IMR-90 (cell line): ENCODE results near the gene CACNA1I. TPM values are rescaled to one million over a fixed set of nuclear protein-coding genes. Genes with fewer than 3 reads are reported as not detected.

Experiments
- ATAC-seq: fragments of 200-7000 bp; cut with Tn5 transposase; 2 replicates; pipeline ENCODE4 v1.9.1; 2020; ENCODE audit warnings: low read depth, mild to moderate bottlenecking, moderate library complexity
- BruUV-seq: library from RNA; stranded (reverse); fragments of 400-500 nt; replicated peaks from 2 replicates; lab custom pipeline; 2021; lab: Mats Ljungman, UMichigan
- CTCF ChIA-PET: fragments of 300-600 bp; formaldehyde crosslinking; extraction: SDS; loops from one replicate; lab custom pipeline; 2021; ENCODE audit warnings: antibody characterized with exemption; lab: Yijun Ruan, JAX
- POLR2A ChIA-PET: fragments of 300-600 bp; sonication (Branson Sonifier 250); formaldehyde crosslinking; loops from one replicate; lab custom pipeline; 2022; ENCODE audit warnings: antibody characterized with exemption; ENCODE audit not compliant: unreplicated experiment; lab: Charles Lee
- DNase-seq: peaks from one replicate; pipeline ENCODE4 v3.0.0; 2013
- H2AFZ ChIP-seq: replicated peaks from 2 replicates; pipeline ENCODE3; 2013; ENCODE audit warnings: low read length, mild to moderate bottlenecking; ENCODE audit not compliant: poor library complexity
- H2AK5ac ChIP-seq: 2 replicates; pipeline ENCODE4 v1.6.1; 2013; ENCODE audit warnings: low read depth, low read length, inconsistent platforms
- H2AK9ac ChIP-seq: replicated peaks from 2 replicates; pipeline ENCODE3; 2013; ENCODE audit warnings: mild to moderate bottlenecking, low read depth, low read length, moderate library complexity; ENCODE audit not compliant: poor library complexity
- H2BK120ac ChIP-seq: 2 replicates; pipeline ENCODE4 v1.6.1; 2013; ENCODE audit warnings: low read depth, low read length, inconsistent platforms
- H2BK15ac ChIP-seq: 3 replicates; pipeline ENCODE4 v1.6.1; 2013; ENCODE audit warnings: low read depth, low read length, inconsistent platforms
- H2BK20ac ChIP-seq: 2 replicates; pipeline ENCODE4 v1.6.1; 2013; ENCODE audit warnings: low read depth, mild to moderate bottlenecking, inconsistent platforms, low read length, moderate library complexity
- H2BK5ac ChIP-seq: 2 replicates; pipeline ENCODE4 v1.6.1; 2013; ENCODE audit warnings: mild to moderate bottlenecking, low read depth, low read length, inconsistent platforms; ENCODE audit not compliant: poor library complexity, severe bottlenecking
- H3K14ac ChIP-seq: replicated peaks from 2 replicates; pipeline ENCODE4 v1.6.1; 2013; ENCODE audit warnings: low read depth, low read length, inconsistent platforms
- H3K18ac ChIP-seq: 2 replicates; pipeline ENCODE4 v1.6.1; 2013; ENCODE audit warnings: low read depth, low read length, control low read depth
- H3K23ac ChIP-seq: 2 replicates; pipeline ENCODE4 v1.6.1; 2013; ENCODE audit warnings: low read depth, low read length, inconsistent platforms
- H3K27ac ChIP-seq: 2 replicates; pipeline ENCODE4 v1.5.1; 2013; ENCODE audit warnings: mild to moderate bottlenecking, control low read depth, low read length; ENCODE audit not compliant: insufficient read depth
- H3K27me3 ChIP-seq: 2 replicates; pipeline ENCODE4 v1.6.1; 2013; ENCODE audit warnings: low read length; ENCODE audit not compliant: control insufficient read depth, insufficient read depth
- H3K36me3 ChIP-seq: 2 replicates; pipeline ENCODE4 v1.6.1; 2013; ENCODE audit warnings: low read length, mixed read lengths; ENCODE audit not compliant: control insufficient read depth, insufficient read depth
- H3K4ac ChIP-seq: 2 replicates; pipeline ENCODE4 v1.6.1; 2013; ENCODE audit warnings: low read depth, low read length, inconsistent platforms
- H3K4me1 ChIP-seq: 2 replicates; pipeline ENCODE4 v1.6.1; 2013; ENCODE audit warnings: low read length, mixed read lengths; ENCODE audit not compliant: control insufficient read depth, insufficient read depth
- H3K4me2 ChIP-seq: 2 replicates; pipeline ENCODE4 v1.6.1; 2013; ENCODE audit warnings: low read depth, mild to moderate bottlenecking, control low read depth, low read length, moderate library complexity
- H3K4me3 ChIP-seq: 2 replicates; pipeline ENCODE4 v1.5.1; 2013; ENCODE audit warnings: low read depth, mild to moderate bottlenecking, control low read depth, low read length, moderate library complexity; ENCODE audit not compliant: insufficient read depth
- H3K56ac ChIP-seq: 2 replicates; pipeline ENCODE4 v1.6.1; 2013; ENCODE audit warnings: low read length, inconsistent platforms; ENCODE audit not compliant: insufficient read depth; ENCODE audit errors: extremely low read depth
- H3K79me1 ChIP-seq, 2 experiments: 2 replicates each; pipeline ENCODE4 v1.6.1; 2013; ENCODE audit warnings: low read length in 2 of 2, inconsistent platforms in 1 of 2, low read depth in 1 of 2
- H3K9ac ChIP-seq: 2 replicates; pipeline ENCODE4 v1.6.1; 2013; ENCODE audit warnings: low read depth, low read length, control low read depth
- H3K9me1 ChIP-seq: 2 replicates; pipeline ENCODE4 v1.6.1; 2013; ENCODE audit warnings: low read length, inconsistent platforms; ENCODE audit not compliant: insufficient read depth
- H3K9me3 ChIP-seq: 2 replicates; pipeline ENCODE4 v1.6.1; 2013; ENCODE audit warnings: low read length; ENCODE audit not compliant: control insufficient read depth, insufficient read depth
- H4K20me1 ChIP-seq: 2 replicates; pipeline ENCODE4 v1.6.1; 2013; ENCODE audit warnings: low read length, inconsistent platforms; ENCODE audit not compliant: insufficient read depth
- H4K5ac ChIP-seq: 2 replicates; pipeline ENCODE4 v1.6.1; 2013; ENCODE audit warnings: mild to moderate bottlenecking, low read depth, low read length, control low read depth
- H4K8ac ChIP-seq, 2 experiments: 2 replicates each; pipeline ENCODE4 v1.6.1; 2013; ENCODE audit warnings: low read depth in 2 of 2, low read length in 2 of 2, control low read depth in 1 of 2, inconsistent platforms in 1 of 2
- H4K91ac ChIP-seq: 2 replicates; pipeline ENCODE4 v1.6.1; 2013; ENCODE audit warnings: low read depth, low read length, inconsistent platforms; ENCODE audit not compliant: insufficient read depth
- CEBPB ChIP-seq: IDR thresholded peaks from 2 replicates; pipeline ENCODE4 v1.6.1; 2012; ENCODE audit warnings: low read depth, low read length, improper control_type of control experiment
- CTCF ChIP-seq: conservative IDR thresholded peaks from 2 replicates; pipeline ENCODE4 v1.5.1; 2012; ENCODE audit warnings: mild to moderate bottlenecking, low read depth, low read length, improper control_type of control experiment
- NFE2L2 ChIP-seq: fragments of 150-350 bp; IDR thresholded peaks from 2 replicates; pipeline ENCODE4 v1.6.1; 2016; ENCODE audit warnings: low read depth, mild to moderate bottlenecking, low read length
- RCOR1 ChIP-seq: IDR thresholded peaks from 2 replicates; pipeline ENCODE4 v1.6.1; 2012; ENCODE audit warnings: mild to moderate bottlenecking, low read length, improper control_type of control experiment; ENCODE audit not compliant: insufficient replicate concordance
- SMC3 ChIP-seq: fragments of 150-350 bp; IDR thresholded peaks from 2 replicates; pipeline ENCODE4 v1.6.1; 2016; ENCODE audit warnings: low read depth, mild to moderate bottlenecking, antibody characterized with exemption, low read length, moderate library complexity
- WGBS, 2 experiments: methylation state at CpG; one replicate each; pipeline versions ENCODE4 v1.1.5 to v1.1.7; 2013; ENCODE audit warnings: missing lambda C conversion rate in 2 of 2; ENCODE audit not compliant: insufficient read length in 1 of 2; ENCODE audit errors: extremely low coverage in 2 of 2; 5-methylcytosine and 5-hydroxymethylcytosine counted together
- dilution Hi-C: fragments of 300-500 bp; cut with HindIII; formaldehyde crosslinking; loops from one replicate; pipeline ENCODE4 v1.14.3; 2018; ENCODE audit warnings: low sequenced_read_pairs; ENCODE audit not compliant: unreplicated experiment
- in situ Hi-C: fragments of 300-500 bp; cut with MboI; formaldehyde crosslinking; loops from 3 replicates; pipeline ENCODE4 v1.14.3; 2019; ENCODE audit warnings: low sequenced_read_pairs, inconsistent platforms, mixed read lengths
- intact Hi-C: fragments of 100-400 bp; cut with micrococcal nuclease; formaldehyde crosslinking; loops from 2 replicates; pipeline ENCODE4 v1.10.0; 2022
- polyA plus RNA-seq, 3 experiments: library from polyadenylated mRNA; depleted of rRNA; stranded (reverse); fragments of >200 nt; gene quantifications; 2 replicates each; pipeline ENCODE4 v1.2.3, GENCODE V29; 2012; ENCODE audit warnings: low replicate concordance in 1 of 3
- total RNA-seq: library from RNA; depleted of rRNA; stranded (reverse); fragments of >200 nt; gene quantifications from 2 replicates; pipeline ENCODE4 v1.2.3, GENCODE V29; 2012

Gene CACNA1I
- total and polyA plus RNA-seq, 2 of the 4 experiments (the other 2 are of a cell fraction): under 0.01 to 0.02 TPM

DNA sequence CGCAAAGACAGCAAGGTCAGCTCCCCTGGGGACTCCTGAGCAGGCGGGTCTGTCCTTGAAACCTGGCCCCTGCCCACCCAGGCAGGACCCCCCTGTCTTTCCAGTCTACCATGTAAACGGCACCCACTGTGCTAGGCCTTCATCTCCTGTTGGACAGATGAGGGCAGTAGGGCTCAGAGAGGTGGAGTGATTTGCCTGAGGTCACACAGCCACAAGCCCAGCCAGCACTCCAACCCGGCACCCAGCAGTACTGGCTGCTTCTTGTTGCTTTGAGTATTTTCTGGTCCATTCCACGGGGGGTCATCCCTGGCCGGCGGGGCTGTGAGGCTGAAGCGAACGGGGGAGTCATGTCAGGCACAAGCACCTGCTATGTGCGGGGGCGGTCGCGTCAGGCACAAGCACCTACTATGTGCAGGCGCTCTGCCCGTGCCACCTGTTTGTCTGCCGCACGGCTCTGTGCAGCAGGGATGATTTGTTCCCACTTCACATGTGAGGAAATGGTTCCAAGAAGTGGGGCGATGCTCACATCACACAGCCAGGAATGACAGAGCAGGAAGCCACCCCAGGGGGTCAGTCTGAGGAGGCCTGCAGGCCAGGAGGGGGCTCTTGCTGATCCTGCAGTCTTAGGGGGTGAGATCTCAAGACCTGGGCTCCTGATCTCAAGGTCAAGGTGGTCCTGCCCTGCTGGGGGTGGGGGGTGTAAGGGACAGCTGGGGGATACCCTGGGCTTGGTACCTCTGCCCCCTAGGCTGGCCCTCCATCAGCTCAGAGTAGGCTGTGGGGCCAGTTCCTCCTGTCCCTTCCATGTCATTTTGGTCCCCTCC, 110.7 kb downstream of the CACNA1I start:
- H2AK5ac ChIP-seq: no peak overlapping the region
- intact Hi-C loops: no loop called here
- no peak overlapping the region for H3K9ac ChIP-seq
- H3K23ac ChIP-seq: no peak overlapping the region
- BruUV-seq: no TSS peak
- no peak overlapping the region for H3K4me3 ChIP-seq
- H4K5ac ChIP-seq: no peak overlapping the region
- H3K4me2 ChIP-seq: no peak overlapping the region
- H3K79me1 ChIP-seq: no peaks in the 10 kb centered on the region
- H4K20me1 ChIP-seq: no peaks in the 10 kb centered on the region
- dilution Hi-C loops: no loop called here
- no peak overlapping the region for H2BK15ac ChIP-seq
- H2BK120ac ChIP-seq: no peak overlapping the region
- H3K4ac ChIP-seq: no peak overlapping the region
- no peaks in the 10 kb centered on the region for H3K9me1 ChIP-seq
- ChIA-PET CTCF (no interaction called here), POLR2A (no interaction called here)
- H3K27ac ChIP-seq: no peak overlapping the region
- H3K18ac ChIP-seq: no peak overlapping the region
- H3K9me3 ChIP-seq: peaks cover 2% of the 10 kb centered on the region; the same call in 1 of the 2 replicates
- no peaks in the 10 kb centered on the region for H3K4me1 ChIP-seq
- peaks cover 23% of the 10 kb centered on the region; the same call in 1 of the 2 replicates for H3K27me3 ChIP-seq
- no peak for ATAC-seq
- H2BK20ac ChIP-seq: no peak overlapping the region
- no peak overlapping the region for H4K91ac ChIP-seq
- WGBS, 2 experiments: 89% methylated on average over 10 of the region's 18 CpGs; no CpG with 5 or more reads in 1 of the 2 experiments
- in situ Hi-C loops: no loop called here
- no peak for DNase-seq
- TF ChIP-seq SMC3 (no peak), CTCF (no peak), CEBPB (no peak), NFE2L2 (no peak), RCOR1 (no peak)
- H2BK5ac ChIP-seq: no peak overlapping the region
- no peak overlapping the region for H2AFZ ChIP-seq
- no peak overlapping the region for H4K8ac ChIP-seq
- no peaks in the 10 kb centered on the region for H3K36me3 ChIP-seq
- H2AK9ac ChIP-seq: no peak overlapping the region
- H3K56ac ChIP-seq: no peak overlapping the region
- no peak overlapping the region for H3K14ac ChIP-seq
